Measurements from ENCODE around the gene TESK2. TPM values are rescaled to one million over a fixed set of nuclear protein-coding genes. Genes with fewer than 3 reads are reported as not detected.

TESK2 gene
- total RNA-seq, 5 donors from 2014 or later (not counting 1 experiment from before 2014, with no cell fraction given): 4.3 to 7.9 (median 5.5) TPM

GRCh38 chr1:45378184-45378583 is 112.8 kb downstream of the TESK2 start:
- H3K4me3 Mint-ChIP-seq: no peak overlapping the region
- H3K36me3 Mint-ChIP-seq: no peaks in the 10 kb centered on the region
- POLR2A ChIA-PET: no interaction called here
- Histone ChIP-seq H3K4me1 (ENCODE audit: control insufficient read depth in 1 of 2, extremely low read depth in 1 of 2, insufficient read depth in 2 of 2, low read length in 2 of 2) (no peaks in the 10 kb centered on the region), H3K36me3 (ENCODE audit: control insufficient read depth in 2 of 2, extremely low read depth in 1 of 2, insufficient read depth in 1 of 2, low read length in 1 of 2) (no peaks in the 10 kb centered on the region), H3K9me3 (no peaks in the 10 kb centered on the region), H3K27ac (ENCODE audit: low read length) (no peak overlapping the region), H3K27me3 (replicated peaks in 1 of 2; ENCODE audit: control insufficient read depth in 2 of 2, extremely low read depth in 1 of 2, insufficient read depth in 2 of 2, low read length in 1 of 2) (no peaks in the 10 kb centered on the region), H3K4me3 (ENCODE audit: control insufficient read depth in 1 of 2, extremely low read depth in 1 of 2, low read length in 1 of 2) (no peak overlapping the region)
- ATAC-seq (replicated peaks in 1 of 4): no peak
- peaks cover 0 to 11% (median 0%) of the 10 kb centered on the region in 3 donors for H3K4me1 Mint-ChIP-seq
- no peak for DNase-seq
- H3K27me3 Mint-ChIP-seq: no peaks in the 10 kb centered on the region
- CTCF ChIA-PET: no interaction called here
- no peaks in the 10 kb centered on the region for H3K9me3 Mint-ChIP-seq
- H3K27ac Mint-ChIP-seq: no peak overlapping the region

- ChIA-PET CTCF (no interaction called here), POLR2A (no interaction called here)
- no peak overlapping the region for H3K27ac Mint-ChIP-seq
- 78% methylated on average over 1 of the region's 3 CpGs for WGBS (ENCODE audit: insufficient coverage)
- no peak for DNase-seq
- Histone ChIP-seq H3K9me3 (no peaks in the 10 kb centered on the region), H3K27ac (ENCODE audit: low read length) (no peak overlapping the region), H3K4me1 (ENCODE audit: control insufficient read depth in 1 of 2, extremely low read depth in 1 of 2, insufficient read depth in 2 of 2, low read length in 2 of 2) (no peaks in the 10 kb centered on the region), H3K36me3 (ENCODE audit: control insufficient read depth in 2 of 2, extremely low read depth in 1 of 2, insufficient read depth in 1 of 2, low read length in 1 of 2) (no peaks in the 10 kb centered on the region), H3K4me3 (ENCODE audit: control insufficient read depth in 1 of 2, extremely low read depth in 1 of 2, low read length in 1 of 2) (no peak overlapping the region), H3K27me3 (replicated peaks in 1 of 2; ENCODE audit: control insufficient read depth in 2 of 2, extremely low read depth in 1 of 2, insufficient read depth in 2 of 2, low read length in 1 of 2) (no peaks in the 10 kb centered on the region)
- ATAC-seq (replicated peaks in 1 of 4): no peak
- no peak overlapping the region for H3K4me3 Mint-ChIP-seq
- H3K27me3 Mint-ChIP-seq: no peaks in the 10 kb centered on the region
- H3K9me3 Mint-ChIP-seq: no peaks in the 10 kb centered on the region
- H3K4me1 Mint-ChIP-seq: peaks cover 0 to 12% (median 0%) of the 10 kb centered on the region in 3 donors
- H3K36me3 Mint-ChIP-seq: no peaks in the 10 kb centered on the region
These were observed 115.6 kb downstream of the TESK2 start for GRCh38 chr1:45375104-45376090.

GRCh38 chr1:45373573-45373972 is 117.4 kb downstream of the TESK2 start:
- H3K27ac ChIP-seq (ENCODE audit: low read length): no peak overlapping the region
- ATAC-seq (replicated peaks in 1 of 4) (no peak), DNase-seq (no peak)
- H3K4me3 ChIP-seq (ENCODE audit: control insufficient read depth in 1 of 2, extremely low read depth in 1 of 2, low read length in 1 of 2): no peak overlapping the region
- H3K4me3 Mint-ChIP-seq: no peak overlapping the region
- no peaks in the 10 kb centered on the region for H3K36me3 ChIP-seq (ENCODE audit: control insufficient read depth in 2 of 2, extremely low read depth in 1 of 2, insufficient read depth in 1 of 2, low read length in 1 of 2)
- H3K27me3 Mint-ChIP-seq: no peaks in the 10 kb centered on the region
- no peaks in the 10 kb centered on the region for H3K9me3 ChIP-seq
- H3K4me1 Mint-ChIP-seq: peaks cover 0 to 12% (median 0%) of the 10 kb centered on the region in 3 donors
- H3K36me3 Mint-ChIP-seq: no peaks in the 10 kb centered on the region
- no peak overlapping the region for H3K27ac Mint-ChIP-seq
- no peaks in the 10 kb centered on the region for H3K9me3 Mint-ChIP-seq
- ChIA-PET CTCF (no interaction called here), POLR2A (no interaction called here)
- no peaks in the 10 kb centered on the region for H3K4me1 ChIP-seq (ENCODE audit: control insufficient read depth in 1 of 2, extremely low read depth in 1 of 2, insufficient read depth in 2 of 2, low read length in 2 of 2)
- no peaks in the 10 kb centered on the region for H3K27me3 ChIP-seq (replicated peaks in 1 of 2; ENCODE audit: control insufficient read depth in 2 of 2, extremely low read depth in 1 of 2, insufficient read depth in 2 of 2, low read length in 1 of 2)

DNA sequence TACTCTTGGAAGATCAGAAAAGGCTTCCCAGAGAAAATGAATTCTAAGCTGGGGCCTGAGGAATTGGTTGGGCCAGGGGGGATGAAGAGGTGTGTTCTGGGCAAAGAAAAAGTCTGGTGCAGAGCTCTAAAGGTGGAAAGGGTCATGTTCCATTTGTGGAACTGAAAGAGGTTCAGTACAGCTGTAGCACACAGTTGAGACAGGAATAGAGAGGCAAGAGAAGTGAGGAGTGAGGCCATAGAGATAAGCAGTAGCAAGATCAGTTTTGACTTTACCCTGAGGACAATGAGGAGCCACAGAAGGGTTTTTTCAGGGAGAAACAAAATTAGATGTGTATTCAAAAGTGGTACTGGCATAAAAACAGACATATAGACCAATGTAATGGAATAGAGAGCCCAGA is 120.4 kb downstream of the TESK2 start:
- no peaks in the 10 kb centered on the region for H3K4me1 ChIP-seq (ENCODE audit: control insufficient read depth in 1 of 2, extremely low read depth in 1 of 2, insufficient read depth in 2 of 2, low read length in 2 of 2)
- ChIA-PET CTCF (no interaction called here), POLR2A (no interaction called here)
- Mint-ChIP-seq H3K36me3 (no peaks in the 10 kb centered on the region), H3K9me3 (no peaks in the 10 kb centered on the region), H3K27ac (no peak overlapping the region), H3K27me3 (no peaks in the 10 kb centered on the region), H3K4me1 (peaks cover 0 to 12% (median 0%) of the 10 kb centered on the region in 3 donors), H3K4me3 (no peak overlapping the region)
- H3K27ac ChIP-seq (ENCODE audit: low read length): no peak overlapping the region
- H3K4me3 ChIP-seq (ENCODE audit: control insufficient read depth in 1 of 2, extremely low read depth in 1 of 2, low read length in 1 of 2): no peak overlapping the region
- ATAC-seq (replicated peaks in 1 of 4) (no peak), DNase-seq (no peak)
- H3K36me3 ChIP-seq (ENCODE audit: control insufficient read depth in 2 of 2, extremely low read depth in 1 of 2, insufficient read depth in 1 of 2, low read length in 1 of 2): no peaks in the 10 kb centered on the region
- H3K9me3 ChIP-seq: no peaks in the 10 kb centered on the region
- no peaks in the 10 kb centered on the region for H3K27me3 ChIP-seq (replicated peaks in 1 of 2; ENCODE audit: control insufficient read depth in 2 of 2, extremely low read depth in 1 of 2, insufficient read depth in 2 of 2, low read length in 1 of 2)

GRCh38 chr1:45365051-45365450 is 125.9 kb downstream of the TESK2 start:
- Mint-ChIP-seq H3K36me3 (no peaks in the 10 kb centered on the region), H3K9me3 (no peaks in the 10 kb centered on the region), H3K27me3 (no peaks in the 10 kb centered on the region), H3K27ac (no peak overlapping the region), H3K4me1 (peaks cover 2 to 3% (median 2%) of the 10 kb centered on the region in 3 donors), H3K4me3 (no peak overlapping the region)
- Histone ChIP-seq H3K4me3 (ENCODE audit: control insufficient read depth in 1 of 2, extremely low read depth in 1 of 2, low read length in 1 of 2) (no peak overlapping the region), H3K27ac (ENCODE audit: low read length) (no peak overlapping the region), H3K4me1 (ENCODE audit: control insufficient read depth in 1 of 2, extremely low read depth in 1 of 2, insufficient read depth in 2 of 2, low read length in 2 of 2) (no peaks in the 10 kb centered on the region), H3K27me3 (replicated peaks in 1 of 2; ENCODE audit: control insufficient read depth in 2 of 2, extremely low read depth in 1 of 2, insufficient read depth in 2 of 2, low read length in 1 of 2) (no peaks in the 10 kb centered on the region), H3K9me3 (no peaks in the 10 kb centered on the region), H3K36me3 (ENCODE audit: control insufficient read depth in 2 of 2, extremely low read depth in 1 of 2, insufficient read depth in 1 of 2, low read length in 1 of 2) (no peaks in the 10 kb centered on the region)
- CTCF ChIA-PET: interaction anchor here in 1 of 2 donors (0.6 to 1.1 kb wide), 5 partner anchors 25 to 199 kb away, joined by 3 to 6 read pairs (median 4); no protein-coding TSS in a partner anchor
- POLR2A ChIA-PET: interaction anchor here in 1 of 2 donors (0.5 to 0.7 kb wide), 2 partner anchors 34 to 333 kb away, joined by 3 to 5 read pairs; no protein-coding TSS in a partner anchor
- no peak for DNase-seq
- WGBS (ENCODE audit: insufficient coverage): 83% methylated on average over 3 of the region's 6 CpGs
- no peak for ATAC-seq (replicated peaks in 1 of 4)

DNA sequence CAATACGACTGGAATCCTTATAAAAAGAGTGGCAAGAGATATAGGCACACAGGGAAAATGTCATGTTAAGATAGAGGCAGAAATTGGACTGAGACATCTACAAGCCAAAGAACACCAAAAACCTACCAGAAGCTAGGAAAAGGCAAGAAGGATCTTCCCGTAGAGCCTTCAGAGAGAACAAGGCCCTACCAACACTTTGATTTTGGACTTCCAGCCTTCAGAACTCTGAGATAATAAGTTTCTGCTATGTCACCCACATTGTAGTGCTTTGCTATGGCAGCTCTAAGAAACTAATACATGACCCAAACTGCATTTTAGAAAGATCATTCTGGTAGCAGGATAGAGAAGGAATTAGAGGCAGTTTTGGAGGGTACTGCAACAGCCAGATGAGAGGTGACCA is 126.7 kb downstream of the TESK2 start:
- no peaks in the 10 kb centered on the region for H3K9me3 Mint-ChIP-seq
- ChIA-PET POLR2A (no interaction called here), CTCF (interaction anchor here in 1 of 2 donors (0.6 to 1.1 kb wide), 2 partner anchors 61 to 129 kb away, joined by 4 to 6 read pairs; no protein-coding TSS in a partner anchor)
- no peak for DNase-seq
- ATAC-seq (replicated peaks in 1 of 4): no peak
- Histone ChIP-seq H3K27me3 (replicated peaks in 1 of 2; ENCODE audit: control insufficient read depth in 2 of 2, extremely low read depth in 1 of 2, insufficient read depth in 2 of 2, low read length in 1 of 2) (no peaks in the 10 kb centered on the region), H3K27ac (ENCODE audit: low read length) (no peak overlapping the region), H3K4me3 (ENCODE audit: control insufficient read depth in 1 of 2, extremely low read depth in 1 of 2, low read length in 1 of 2) (no peak overlapping the region), H3K4me1 (ENCODE audit: control insufficient read depth in 1 of 2, extremely low read depth in 1 of 2, insufficient read depth in 2 of 2, low read length in 2 of 2) (no peaks in the 10 kb centered on the region), H3K9me3 (no peaks in the 10 kb centered on the region), H3K36me3 (ENCODE audit: control insufficient read depth in 2 of 2, extremely low read depth in 1 of 2, insufficient read depth in 1 of 2, low read length in 1 of 2) (no peaks in the 10 kb centered on the region)
- H3K4me3 Mint-ChIP-seq: no peak overlapping the region
- H3K27me3 Mint-ChIP-seq: no peaks in the 10 kb centered on the region
- peaks cover 5 to 6% (median 6%) of the 10 kb centered on the region in 3 donors for H3K4me1 Mint-ChIP-seq
- no peaks in the 10 kb centered on the region for H3K36me3 Mint-ChIP-seq
- WGBS (ENCODE audit: insufficient coverage): no CpG with 5 or more reads among the region's 2 CpGs
- H3K27ac Mint-ChIP-seq: no peak overlapping the region
